GM23338 (cell line): ENCODE data around the gene ATP10A.

ENCODE experiments used
- CREB1 ChIP-seq: fragments of 250-450 bp; sonication (Bioruptor Pico); IDR thresholded peaks from 2 replicates; pipeline ENCODE4 v1.5.0; 2020; ENCODE audit warnings: low read depth, mild to moderate bottlenecking, moderate library complexity
- EZH2 ChIP-seq: fragments of 200-600 bp; sonication (generic); IDR thresholded peaks from one replicate; pipeline ENCODE4 v1.8.0; 2017; ENCODE audit warnings: antibody characterized with exemption, mild to moderate bottlenecking, low read depth; ENCODE audit not compliant: unreplicated experiment
- EZH2phosphoT487 ChIP-seq: fragments of 200-600 bp; sonication (generic); IDR thresholded peaks from one replicate; pipeline ENCODE4 v1.8.1; 2018; ENCODE audit warnings: antibody characterized with exemption; ENCODE audit not compliant: unreplicated experiment
- NANOG ChIP-seq: IDR thresholded peaks from 2 replicates; pipeline ENCODE4 v1.6.1; 2016; ENCODE audit warnings: antibody characterized with exemption, borderline replicate concordance
- POLR2AphosphoS5 ChIP-seq: IDR thresholded peaks from 2 replicates; pipeline ENCODE4 v1.6.1; 2016; ENCODE audit warnings: antibody characterized with exemption, low read depth
- TF ChIP-seq, protein P1 (sequence below), 2 experiments: fragments of 200-600 bp in 1 of 2; sonication (generic) in 1 of 2; conservative IDR thresholded peaks; 2 replicates each; pipeline versions ENCODE4 v1.5.1 to v1.6.1; 2016 to 2017; ENCODE audit warnings: antibody characterized with exemption in 2 of 2, low read depth in 2 of 2, mild to moderate bottlenecking in 2 of 2, moderate library complexity in 1 of 2
- TF ChIP-seq, protein P2 (sequence below): IDR thresholded peaks from one replicate; pipeline ENCODE4 v1.6.1; 2018; ENCODE audit warnings: antibody characterized with exemption; ENCODE audit not compliant: unreplicated experiment

DNA sequence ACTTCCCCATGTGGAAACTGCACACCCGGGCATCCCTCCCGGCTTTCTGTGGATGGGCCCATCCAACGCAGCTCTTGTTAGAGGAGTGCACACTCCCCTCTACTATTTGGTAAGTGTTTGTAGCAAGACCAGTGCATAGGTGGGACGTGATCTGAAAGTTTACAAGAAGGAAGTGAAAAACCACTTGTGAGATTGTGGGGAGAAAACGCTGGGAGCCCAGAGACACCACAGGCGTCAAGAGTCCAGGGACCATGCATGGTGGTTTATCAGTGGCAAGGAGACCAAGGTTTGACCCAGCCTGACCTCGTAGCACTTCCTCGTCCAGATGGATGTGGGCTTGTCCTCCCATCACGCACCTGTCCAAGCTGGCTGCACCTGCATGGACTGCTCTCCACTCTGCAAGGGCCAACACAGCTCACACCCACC, 51.6 kb downstream of the ATP10A start:
- TF ChIP-seq, protein P1, sequence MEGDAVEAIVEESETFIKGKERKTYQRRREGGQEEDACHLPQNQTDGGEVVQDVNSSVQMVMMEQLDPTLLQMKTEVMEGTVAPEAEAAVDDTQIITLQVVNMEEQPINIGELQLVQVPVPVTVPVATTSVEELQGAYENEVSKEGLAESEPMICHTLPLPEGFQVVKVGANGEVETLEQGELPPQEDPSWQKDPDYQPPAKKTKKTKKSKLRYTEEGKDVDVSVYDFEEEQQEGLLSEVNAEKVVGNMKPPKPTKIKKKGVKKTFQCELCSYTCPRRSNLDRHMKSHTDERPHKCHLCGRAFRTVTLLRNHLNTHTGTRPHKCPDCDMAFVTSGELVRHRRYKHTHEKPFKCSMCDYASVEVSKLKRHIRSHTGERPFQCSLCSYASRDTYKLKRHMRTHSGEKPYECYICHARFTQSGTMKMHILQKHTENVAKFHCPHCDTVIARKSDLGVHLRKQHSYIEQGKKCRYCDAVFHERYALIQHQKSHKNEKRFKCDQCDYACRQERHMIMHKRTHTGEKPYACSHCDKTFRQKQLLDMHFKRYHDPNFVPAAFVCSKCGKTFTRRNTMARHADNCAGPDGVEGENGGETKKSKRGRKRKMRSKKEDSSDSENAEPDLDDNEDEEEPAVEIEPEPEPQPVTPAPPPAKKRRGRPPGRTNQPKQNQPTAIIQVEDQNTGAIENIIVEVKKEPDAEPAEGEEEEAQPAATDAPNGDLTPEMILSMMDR (conservative IDR thresholded peaks at IDR 0.05; ENCODE audit: low read depth in 2 of 2): no peak
- no peak for TF ChIP-seq NANOG
- no peak for TF ChIP-seq EZH2phosphoT487
- TF ChIP-seq CREB1 (CRISPR knock-in tag): no peak
- TF ChIP-seq EZH2: no peak
- TF ChIP-seq, protein P2, sequence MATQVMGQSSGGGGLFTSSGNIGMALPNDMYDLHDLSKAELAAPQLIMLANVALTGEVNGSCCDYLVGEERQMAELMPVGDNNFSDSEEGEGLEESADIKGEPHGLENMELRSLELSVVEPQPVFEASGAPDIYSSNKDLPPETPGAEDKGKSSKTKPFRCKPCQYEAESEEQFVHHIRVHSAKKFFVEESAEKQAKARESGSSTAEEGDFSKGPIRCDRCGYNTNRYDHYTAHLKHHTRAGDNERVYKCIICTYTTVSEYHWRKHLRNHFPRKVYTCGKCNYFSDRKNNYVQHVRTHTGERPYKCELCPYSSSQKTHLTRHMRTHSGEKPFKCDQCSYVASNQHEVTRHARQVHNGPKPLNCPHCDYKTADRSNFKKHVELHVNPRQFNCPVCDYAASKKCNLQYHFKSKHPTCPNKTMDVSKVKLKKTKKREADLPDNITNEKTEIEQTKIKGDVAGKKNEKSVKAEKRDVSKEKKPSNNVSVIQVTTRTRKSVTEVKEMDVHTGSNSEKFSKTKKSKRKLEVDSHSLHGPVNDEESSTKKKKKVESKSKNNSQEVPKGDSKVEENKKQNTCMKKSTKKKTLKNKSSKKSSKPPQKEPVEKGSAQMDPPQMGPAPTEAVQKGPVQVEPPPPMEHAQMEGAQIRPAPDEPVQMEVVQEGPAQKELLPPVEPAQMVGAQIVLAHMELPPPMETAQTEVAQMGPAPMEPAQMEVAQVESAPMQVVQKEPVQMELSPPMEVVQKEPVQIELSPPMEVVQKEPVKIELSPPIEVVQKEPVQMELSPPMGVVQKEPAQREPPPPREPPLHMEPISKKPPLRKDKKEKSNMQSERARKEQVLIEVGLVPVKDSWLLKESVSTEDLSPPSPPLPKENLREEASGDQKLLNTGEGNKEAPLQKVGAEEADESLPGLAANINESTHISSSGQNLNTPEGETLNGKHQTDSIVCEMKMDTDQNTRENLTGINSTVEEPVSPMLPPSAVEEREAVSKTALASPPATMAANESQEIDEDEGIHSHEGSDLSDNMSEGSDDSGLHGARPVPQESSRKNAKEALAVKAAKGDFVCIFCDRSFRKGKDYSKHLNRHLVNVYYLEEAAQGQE: no peak
- no peak for TF ChIP-seq POLR2AphosphoS5
